Mesenchymal stem cell (in vitro differentiated cells and primary cell): Measurements from ENCODE around the gene TOM1.

Source experiments
- DNase-seq: peaks from one replicate; pipeline ENCODE4 v3.0.0-alpha.2; 2013
- H2AFZ ChIP-seq: one replicate; pipeline ENCODE4 v1.6.1; 2013; ENCODE audit warnings: low read depth, mild to moderate bottlenecking, control low read depth, inconsistent platforms, low read length, moderate library complexity
- H2AK5ac ChIP-seq: 2 replicates; pipeline ENCODE4 v1.6.1; 2013; ENCODE audit warnings: low read length, moderate library complexity, mild to moderate bottlenecking, inconsistent platforms; ENCODE audit not compliant: severe bottlenecking
- H2BK120ac ChIP-seq: one replicate; pipeline ENCODE4 v1.6.1; 2013; ENCODE audit warnings: low read depth, mild to moderate bottlenecking, inconsistent platforms, low read length, moderate library complexity
- H2BK12ac ChIP-seq, 2 experiments: one replicate each; pipeline ENCODE4 v1.6.1; 2013; ENCODE audit warnings: inconsistent platforms in 2 of 2, low read length in 2 of 2, mild to moderate bottlenecking in 2 of 2, moderate library complexity in 2 of 2, control low read depth in 1 of 2
- H2BK15ac ChIP-seq: one replicate; pipeline ENCODE4 v1.6.1; 2013; ENCODE audit warnings: mild to moderate bottlenecking, low read depth, inconsistent platforms; ENCODE audit not compliant: poor library complexity, severe bottlenecking
- H2BK5ac ChIP-seq: 2 replicates; pipeline ENCODE4 v1.6.1; 2013; ENCODE audit warnings: low read depth, mild to moderate bottlenecking, low read length, control low read depth, inconsistent platforms; ENCODE audit not compliant: poor library complexity, severe bottlenecking
- H3K14ac ChIP-seq, 2 experiments: one replicate each; pipeline ENCODE4 v1.6.1; 2013; ENCODE audit warnings: inconsistent platforms in 2 of 2, low read length in 2 of 2, control low read depth in 1 of 2, mild to moderate bottlenecking in 1 of 2, moderate library complexity in 1 of 2
- H3K18ac ChIP-seq, 2 experiments: one replicate each; pipeline ENCODE4 v1.6.1; 2013; ENCODE audit warnings: inconsistent platforms in 2 of 2, low read length in 2 of 2, control low read depth in 1 of 2, low read depth in 1 of 2, mild to moderate bottlenecking in 1 of 2
- H3K23ac ChIP-seq, 2 experiments: one replicate each; pipeline ENCODE4 v1.6.1; 2013; ENCODE audit warnings: inconsistent platforms in 2 of 2, low read length in 2 of 2, mild to moderate bottlenecking in 2 of 2, moderate library complexity in 2 of 2, control low read depth in 1 of 2
- H3K27ac ChIP-seq: 2 replicates; pipeline ENCODE4 v1.5.1; 2013; ENCODE audit warnings: mild to moderate bottlenecking, moderate library complexity, low read length, control low read depth, inconsistent platforms; ENCODE audit not compliant: poor library complexity, severe bottlenecking
- H3K27me3 ChIP-seq, 2 experiments: 2 replicates each; pipeline versions ENCODE4 v1.6.1 to v1.7.0; 2013; ENCODE audit warnings: low read length in 2 of 2, mild to moderate bottlenecking in 2 of 2, moderate library complexity in 2 of 2, control low read depth in 1 of 2, inconsistent platforms in 1 of 2; ENCODE audit not compliant: control insufficient read depth in 1 of 2, insufficient read depth in 1 of 2
- H3K36me3 ChIP-seq, 2 experiments: 2 replicates each; pipeline versions ENCODE4 v1.6.1 to v1.7.0; 2013; ENCODE audit warnings: low read length in 2 of 2, control low read depth in 1 of 2, inconsistent platforms in 1 of 2, low read depth in 1 of 2, mild to moderate bottlenecking in 1 of 2; ENCODE audit not compliant: insufficient read depth in 2 of 2, control insufficient read depth in 1 of 2
- H3K4ac ChIP-seq, 2 experiments: one replicate each; pipeline ENCODE4 v1.6.1; 2013; ENCODE audit warnings: inconsistent platforms in 2 of 2, low read length in 2 of 2, mild to moderate bottlenecking in 2 of 2, moderate library complexity in 2 of 2, control low read depth in 1 of 2, low read depth in 1 of 2
- H3K4me1 ChIP-seq: 2 replicates; pipeline ENCODE4 v1.6.1; 2013; ENCODE audit warnings: low read depth, low read length, control low read depth; ENCODE audit not compliant: control insufficient read depth, insufficient read depth
- H3K4me2 ChIP-seq: 2 replicates; pipeline ENCODE4 v1.6.1; 2013; ENCODE audit warnings: low read length, mild to moderate bottlenecking, inconsistent platforms; ENCODE audit not compliant: poor library complexity, severe bottlenecking
- H3K4me3 ChIP-seq, 2 experiments: 2 replicates each; pipeline versions ENCODE4 v1.5.1 to v1.7.0; 2013; ENCODE audit warnings: low read length in 2 of 2, mild to moderate bottlenecking in 2 of 2, control low read depth in 1 of 2, low read depth in 1 of 2; ENCODE audit not compliant: insufficient read depth in 1 of 2
- H3K79me1 ChIP-seq: replicated peaks from 2 replicates; pipeline ENCODE4 v1.6.1; 2013; ENCODE audit warnings: mild to moderate bottlenecking, control low read depth, low read length, inconsistent platforms; ENCODE audit not compliant: poor library complexity, severe bottlenecking
- H3K9ac ChIP-seq: 2 replicates; pipeline ENCODE4 v1.7.0; 2013; ENCODE audit warnings: mild to moderate bottlenecking, low read length, moderate library complexity
- H3K9me3 ChIP-seq: 2 replicates; pipeline ENCODE4 v1.7.0; 2013; ENCODE audit warnings: mild to moderate bottlenecking, low read length; ENCODE audit not compliant: control insufficient read depth
- H4K8ac ChIP-seq: one replicate; pipeline ENCODE4 v1.6.1; 2013; ENCODE audit warnings: inconsistent platforms, mild to moderate bottlenecking, low read length, moderate library complexity
- H4K91ac ChIP-seq: one replicate; pipeline ENCODE4 v1.6.1; 2013; ENCODE audit warnings: mild to moderate bottlenecking, low read length, inconsistent platforms
- WGBS: methylation state at CpG from one replicate; pipeline ENCODE4 v1.1.7; 2013; ENCODE audit warnings: mixed read lengths; 5-methylcytosine and 5-hydroxymethylcytosine counted together

Gene TOM1

GRCh38 chr22:35311551-35311999 lies 11.9 kb downstream of the TOM1 start:
- Histone ChIP-seq H3K18ac (no peak overlapping the region), H3K36me3 (peaks cover 12 to 23% of the 10 kb centered on the region in 2 experiments), H2BK5ac (no peak overlapping the region), H4K8ac (no peak overlapping the region), H3K9me3 (no peaks in the 10 kb centered on the region), H2BK15ac (no peak overlapping the region), H2BK12ac (no peak overlapping the region), H3K27ac (no peak overlapping the region), H3K14ac (no peak overlapping the region), H2BK120ac (no peak overlapping the region), H2AFZ (no peak overlapping the region), H4K91ac (no peak overlapping the region), H3K23ac (peak overlapping the region in 1 of 2 experiments; percentile 17), H3K4ac (no peak overlapping the region), H3K27me3 (no peaks in the 10 kb centered on the region), H2AK5ac (peak overlapping the region; percentile 8), H3K4me2 (no peak overlapping the region), H3K9ac (no peak overlapping the region), H3K79me1 (peaks cover 49% of the 10 kb centered on the region), H3K4me1 (peaks cover 48% of the 10 kb centered on the region), H3K4me3 (no peak overlapping the region)
- 90% methylated on average over 6 of the region's 8 CpGs for WGBS
- no peak for DNase-seq

DNA sequence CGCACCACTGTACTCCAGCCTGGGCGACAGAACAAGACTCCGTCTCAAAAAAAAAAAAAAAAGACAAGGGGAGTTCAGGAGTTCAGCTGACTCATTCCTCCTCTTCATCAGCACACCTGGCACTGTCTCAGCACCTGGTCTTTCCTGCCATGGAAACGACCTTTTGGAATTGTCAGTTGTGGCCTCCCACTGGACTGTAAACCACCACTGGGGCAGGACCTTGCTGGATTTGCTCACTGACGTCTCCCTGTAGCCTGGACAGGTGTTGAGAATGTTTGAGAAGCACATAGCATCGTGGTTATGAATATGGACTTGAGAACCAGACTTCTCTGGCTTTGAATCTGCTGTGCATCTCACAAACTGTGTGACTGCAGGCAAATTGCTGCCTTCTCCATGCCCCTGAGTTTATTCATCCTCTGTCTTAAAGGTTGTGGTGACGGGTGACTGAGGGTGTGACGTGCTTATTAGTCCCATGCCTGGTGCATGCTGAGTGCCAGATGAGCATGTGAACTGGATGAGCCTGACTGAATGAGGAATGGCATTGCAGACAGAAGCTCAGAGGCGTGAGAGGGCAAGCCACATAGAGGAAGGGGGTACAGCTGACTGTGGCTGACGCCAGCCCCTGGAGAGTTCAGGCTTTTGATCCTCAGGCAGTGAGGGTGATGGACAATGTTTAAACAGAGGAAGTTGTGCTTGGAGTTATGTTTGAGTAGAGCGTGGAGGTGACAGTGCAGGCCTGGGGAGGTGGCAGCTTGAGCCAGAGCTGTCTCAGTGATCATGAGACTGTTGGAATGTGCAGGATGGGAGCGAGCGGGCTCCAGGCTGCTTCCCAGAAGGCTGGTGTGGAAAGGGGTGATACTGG lies 12.7 kb downstream of the TOM1 start:
- no peaks in the 10 kb centered on the region for H3K27me3 ChIP-seq
- H2BK12ac ChIP-seq: no peak overlapping the region
- no peak overlapping the region for H3K23ac ChIP-seq
- peak overlapping the region; percentile 31 for H3K27ac ChIP-seq
- peaks cover 13 to 30% of the 10 kb centered on the region in 2 experiments for H3K36me3 ChIP-seq
- H4K91ac ChIP-seq: no peak overlapping the region
- no peak overlapping the region for H3K4ac ChIP-seq
- H3K9ac ChIP-seq: peak overlapping the region; percentile 45
- H3K4me3 ChIP-seq: no peak overlapping the region
- H3K4me1 ChIP-seq: peaks cover 46% of the 10 kb centered on the region
- no peak overlapping the region for H4K8ac ChIP-seq
- H3K18ac ChIP-seq: no peak overlapping the region
- no peak overlapping the region for H3K14ac ChIP-seq
- H2AK5ac ChIP-seq: peak overlapping the region; percentile 21
- peak overlapping the region; percentile 53 for H2BK5ac ChIP-seq
- WGBS: 84% methylated on average over 13 of the region's 13 CpGs
- no peak overlapping the region for H2BK120ac ChIP-seq
- H3K4me2 ChIP-seq: no peak overlapping the region
- no peak overlapping the region for H2AFZ ChIP-seq
- DNase-seq: no peak
- H2BK15ac ChIP-seq: no peak overlapping the region
- H3K79me1 ChIP-seq: peaks cover 47% of the 10 kb centered on the region
- no peaks in the 10 kb centered on the region for H3K9me3 ChIP-seq

DNA sequence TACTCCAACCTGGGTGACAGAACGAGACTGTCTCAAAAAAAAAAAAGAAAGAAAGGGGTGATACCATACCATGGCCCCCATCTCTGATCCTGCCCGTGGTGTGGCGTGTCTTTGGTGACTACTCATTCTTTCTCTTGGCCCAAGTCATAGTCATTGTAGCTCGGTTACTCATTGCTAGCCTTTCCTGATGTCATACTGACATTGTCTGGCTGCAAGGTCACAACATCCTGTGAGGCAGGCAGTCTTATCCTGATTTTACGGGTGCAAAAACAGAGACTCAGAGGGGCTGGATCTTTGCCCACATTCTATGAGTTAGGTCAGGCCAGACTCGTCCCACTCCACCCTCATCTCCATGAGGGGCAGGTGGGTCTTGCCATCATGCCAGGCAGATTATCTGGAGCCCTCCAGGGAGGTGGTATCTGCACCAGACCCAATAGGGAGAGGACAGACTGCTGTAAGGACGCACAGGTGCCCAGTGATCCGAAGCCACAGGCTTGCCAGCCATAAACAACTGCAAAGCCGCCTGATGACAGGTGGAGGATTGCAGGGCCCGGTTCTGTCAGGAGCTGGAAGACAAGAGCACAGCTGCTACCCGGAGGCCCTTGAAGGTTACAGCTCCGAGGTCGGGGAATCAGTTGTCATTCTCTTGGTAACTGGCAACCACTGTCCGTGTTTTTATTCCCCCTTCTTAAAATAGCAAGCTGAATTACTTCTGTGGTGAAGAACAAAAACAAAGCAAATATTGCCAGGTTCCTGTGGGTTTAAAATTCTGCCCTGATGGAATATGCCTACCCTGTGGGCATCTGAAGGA lies 13.8 kb downstream of the TOM1 start:
- Histone ChIP-seq H4K91ac (no peak overlapping the region), H3K9ac (peak overlapping the region; percentile 45), H3K79me1 (peaks cover 47% of the 10 kb centered on the region), H3K18ac (no peak overlapping the region), H4K8ac (no peak overlapping the region), H3K4me3 (no peak overlapping the region), H3K27ac (peak overlapping the region; percentile 75), H2BK5ac (no peak overlapping the region), H2AK5ac (no peak overlapping the region), H2BK15ac (no peak overlapping the region), H3K14ac (no peak overlapping the region), H3K36me3 (peaks cover 24 to 40% of the 10 kb centered on the region in 2 experiments), H2BK120ac (no peak overlapping the region), H3K4me1 (peaks cover 51% of the 10 kb centered on the region), H3K27me3 (no peaks in the 10 kb centered on the region), H2BK12ac (no peak overlapping the region), H3K4me2 (peak overlapping the region; percentile 12), H3K23ac (no peak overlapping the region), H3K9me3 (no peaks in the 10 kb centered on the region), H3K4ac (no peak overlapping the region), H2AFZ (no peak overlapping the region)
- WGBS: 74% methylated on average over 13 of the region's 14 CpGs
- peak; percentile 81 for DNase-seq
